SIG-M5 treated with dmso at 0.1 percent for 504 hours (cell line): ENCODE measurements around the gene ADM5.
A peak's percentile ranks its signal among the peaks of the same experiment; 100 is the strongest.
"Not testable (repeated sequence)": the region's sequence is repeated elsewhere in the genome, so short reads cannot be mapped to it uniquely, and the experiment has no call there.

Source experiments
- DNase-seq: peaks from one replicate; lab custom pipeline; 2025; ENCODE audit not compliant: unreplicated experiment; lab: John Stamatoyannopoulos, UW

Gene ADM5

GRCh38 chr19:49699364-49699763, 10.0 kb downstream of the ADM5 start:
- DNase-seq: no peak

- no peak for DNase-seq
Measured at GRCh38 chr19:49700563-49700962, 11.2 kb downstream of the ADM5 start.

- no peak for DNase-seq
Measured at GRCh38 chr19:49701271-49701786, 11.9 kb downstream of the ADM5 start.

DNA sequence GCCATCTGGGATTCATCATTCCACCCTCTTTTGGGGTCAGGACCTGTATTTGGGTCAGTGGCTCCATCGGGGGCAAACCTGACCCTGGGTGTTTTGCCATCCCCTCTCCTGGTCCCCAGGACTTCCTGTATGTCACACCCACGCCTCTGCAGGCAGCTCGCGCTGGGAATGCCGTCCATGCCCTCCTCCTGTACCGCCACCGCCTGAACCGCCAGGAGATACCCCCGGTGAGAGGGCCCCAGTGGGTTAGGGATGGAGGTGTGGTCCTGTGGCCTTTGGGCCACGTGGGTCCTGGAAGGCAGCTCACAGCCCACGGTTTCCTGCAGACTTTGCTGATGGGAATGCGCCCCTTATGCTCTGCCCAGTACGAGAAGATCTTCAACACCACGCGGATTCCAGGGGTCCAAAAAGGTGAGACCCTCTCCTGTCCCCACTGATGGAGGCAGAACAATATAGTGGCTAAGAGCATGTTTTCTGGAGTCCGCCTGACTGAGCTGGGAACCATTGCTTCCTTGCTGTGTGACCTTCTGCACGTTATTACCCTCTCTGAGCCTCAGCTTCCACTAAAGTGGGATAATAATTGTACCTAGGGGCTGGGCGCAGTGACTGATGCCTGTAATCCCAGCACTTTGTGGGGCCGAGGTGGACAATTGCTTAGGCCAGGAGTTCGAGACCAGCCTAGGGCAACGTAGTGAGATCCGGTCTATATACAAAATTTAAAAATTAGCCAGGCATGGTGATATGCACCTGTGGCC, 15.7 kb downstream of the ADM5 start:
- DNase-seq: no peak

- DNase-seq: no peak
Measured at GRCh38 chr19:49705919-49706318, 16.5 kb downstream of the ADM5 start.

GRCh38 chr19:49710372-49710951, 21.1 kb downstream of the ADM5 start:
- no peak for DNase-seq

GRCh38 chr19:49712397-49712859, 23.0 kb downstream of the ADM5 start:
- peak; percentile 42 for DNase-seq

- peak; percentile 22 for DNase-seq
Measured at GRCh38 chr19:49713236-49713845, 23.9 kb downstream of the ADM5 start.

DNA sequence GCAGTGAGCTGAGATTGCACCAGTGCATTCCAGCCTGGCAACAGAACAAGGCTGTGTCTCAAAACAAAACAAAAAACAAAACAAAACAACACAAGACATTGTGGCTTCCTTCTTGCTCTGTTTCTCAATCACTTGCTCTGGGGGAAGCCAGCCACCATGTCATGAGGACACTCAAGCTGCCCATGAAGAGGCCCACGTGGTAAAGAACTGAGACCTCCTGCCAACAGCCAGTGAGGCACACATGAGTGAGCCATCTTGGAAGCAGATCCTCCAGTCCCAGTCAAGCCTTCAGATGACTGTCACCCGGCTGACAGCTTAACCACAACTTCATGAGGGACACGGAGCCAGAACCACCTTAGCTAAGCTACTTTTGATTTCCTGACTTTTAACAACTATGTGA, 26.8 kb downstream of the ADM5 start:
- DNase-seq: no peak

- DNase-seq: no peak
Measured at GRCh38 chr19:49718511-49718910, 29.1 kb downstream of the ADM5 start.

DNA sequence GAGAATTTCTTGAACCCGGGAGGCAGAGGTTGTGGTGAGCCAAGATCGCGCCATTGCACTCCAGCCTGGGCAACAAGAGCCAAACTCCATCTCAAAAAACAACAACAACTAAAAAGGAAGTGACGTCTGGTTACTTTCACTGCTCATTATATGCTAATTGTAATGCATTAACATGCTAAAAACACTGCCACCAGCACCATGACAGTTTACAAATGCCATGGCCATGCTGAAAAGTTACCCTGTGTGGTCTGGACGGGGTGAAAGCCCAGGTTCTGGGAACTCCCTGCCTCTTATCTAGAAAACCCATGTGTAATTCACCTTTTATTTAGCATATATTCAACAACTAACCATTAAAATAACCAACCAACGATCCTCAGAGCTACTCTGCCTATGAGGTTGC, 29.6 kb downstream of the ADM5 start:
- no peak for DNase-seq

- not testable (repeated sequence) for DNase-seq
Measured at GRCh38 chr19:49719420-49719819, 30.0 kb downstream of the ADM5 start.

DNA sequence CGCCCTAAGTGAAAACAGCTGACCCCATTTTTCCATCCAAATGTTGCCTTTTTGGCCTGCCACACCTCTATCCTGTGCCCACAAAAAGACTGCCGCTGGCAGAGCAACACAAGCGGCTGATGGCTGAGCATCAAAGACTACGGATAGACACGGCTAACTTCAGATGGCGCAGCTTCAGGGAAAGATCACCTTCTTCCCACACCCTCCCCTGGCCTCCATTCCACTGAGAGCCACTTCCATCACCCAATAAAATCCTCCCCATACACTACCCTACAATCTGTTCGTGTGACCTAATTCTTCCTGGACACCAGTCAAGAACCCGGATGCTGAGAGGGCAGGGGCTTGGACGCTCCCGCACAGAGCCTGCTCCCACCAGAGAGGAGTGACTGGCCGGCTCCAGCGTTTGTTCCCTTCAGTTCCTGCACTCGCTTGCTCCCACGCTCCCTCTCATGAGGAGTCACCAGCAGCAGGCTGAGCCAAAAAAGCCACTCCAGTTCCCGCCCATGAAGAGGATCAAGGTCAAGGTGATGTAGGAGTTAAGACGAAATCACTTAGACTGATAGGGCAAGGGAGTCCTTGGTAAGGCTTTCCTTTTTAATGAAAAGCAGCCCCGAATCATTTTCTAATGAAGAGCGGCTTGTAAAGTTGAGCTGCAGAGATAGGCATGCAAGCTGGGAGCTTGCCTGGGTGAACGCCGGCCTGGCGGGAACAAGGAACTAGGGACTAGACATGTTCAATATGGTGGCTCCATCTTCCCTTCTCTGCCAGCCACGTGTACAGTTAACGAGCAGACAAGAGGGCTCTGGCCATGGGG, 38.0 kb downstream of the ADM5 start:
- DNase-seq: no peak

GRCh38 chr19:49730166-49730565, 40.8 kb downstream of the ADM5 start:
- DNase-seq: no peak

- no peak for DNase-seq
Measured at GRCh38 chr19:49738268-49738667, 48.9 kb downstream of the ADM5 start.

- DNase-seq: no peak
Measured at GRCh38 chr19:49739098-49739497, 49.7 kb downstream of the ADM5 start.

GRCh38 chr19:49739933-49740332, 50.5 kb downstream of the ADM5 start:
- no peak for DNase-seq
